Common myeloid progenitor, CD34-positive (primary cell): ENCODE results near the gene MARVELD3.
"Not testable (repeated sequence)": the region's sequence is repeated elsewhere in the genome, so short reads cannot be mapped to it uniquely, and the experiment has no call there.

Experiments used
- CTCF ChIA-PET: fragments of 350-600 bp; sonication (Branson Sonifier 250); formaldehyde crosslinking; loops from one replicate; lab custom pipeline; 2021; ENCODE audit warnings: antibody characterized with exemption; lab: Charles Lee
- POLR2A ChIA-PET: fragments of 350-600 bp; sonication (Branson Sonifier 250); formaldehyde crosslinking; loops from one replicate; lab custom pipeline; 2021; ENCODE audit warnings: antibody characterized with exemption; lab: Charles Lee
- DNase-seq, 3 donors: peaks; one replicate each; pipeline versions ENCODE4 v3.0.0 to v3.0.0-alpha.2; 2013
- H3K27ac ChIP-seq, 2 experiments: 1 replicate in 1 of 2; 2 replicates in 1 of 2; pipeline ENCODE4 v1.7.0; 2013; ENCODE audit warnings: inconsistent platforms in 2 of 2, low read length in 2 of 2, mild to moderate bottlenecking in 2 of 2, low read depth in 1 of 2, moderate library complexity in 1 of 2; ENCODE audit not compliant: severe bottlenecking in 2 of 2, insufficient read depth in 1 of 2, poor library complexity in 1 of 2
- H3K27me3 ChIP-seq, 5 experiments: replicated peaks in 2 of 5; 1 replicate in 3 of 5; 2 replicates in 2 of 5; pipeline versions ENCODE4 v1.6.1 to v1.7.0; 2013; ENCODE audit warnings: low read length in 4 of 5, mild to moderate bottlenecking in 2 of 5, moderate library complexity in 2 of 5, inconsistent platforms in 1 of 5; ENCODE audit not compliant: insufficient read depth in 5 of 5, control insufficient read depth in 4 of 5
- H3K36me3 ChIP-seq, 4 experiments: 1 replicate in 2 of 4; 2 replicates in 2 of 4; pipeline versions ENCODE4 v1.6.1 to v1.7.0; 2013; ENCODE audit warnings: low read length in 3 of 4, control low read depth in 1 of 4, mild to moderate bottlenecking in 1 of 4; ENCODE audit not compliant: control insufficient read depth in 4 of 4, insufficient read depth in 4 of 4
- H3K4me1 ChIP-seq, 4 experiments: 1 replicate in 3 of 4; 2 replicates in 1 of 4; pipeline versions ENCODE4 v1.6.1 to v1.7.1; 2013; ENCODE audit warnings: low read length in 3 of 4, mild to moderate bottlenecking in 3 of 4, control low read depth in 1 of 4, inconsistent platforms in 1 of 4, moderate library complexity in 1 of 4; ENCODE audit not compliant: control insufficient read depth in 4 of 4, insufficient read depth in 4 of 4; ENCODE audit errors: control extremely low read depth in 1 of 4
- H3K4me3 ChIP-seq, 7 experiments: 1 replicate in 4 of 7; 2 replicates in 3 of 7; pipeline versions ENCODE4 v1.5.1 to v1.7.0; 2013; ENCODE audit warnings: mild to moderate bottlenecking in 7 of 7, low read length in 6 of 7, moderate library complexity in 6 of 7, inconsistent platforms in 2 of 7, low read depth in 2 of 7, control low read depth in 1 of 7; ENCODE audit not compliant: insufficient read depth in 4 of 7, control insufficient read depth in 1 of 7; ENCODE audit errors: extremely low read depth in 1 of 7
- H3K9me3 ChIP-seq, 5 experiments: 1 replicate in 4 of 5; 2 replicates in 1 of 5; pipeline versions ENCODE4 v1.6.1 to v1.7.1; 2013; ENCODE audit warnings: low read length in 4 of 5, mild to moderate bottlenecking in 2 of 5, inconsistent platforms in 1 of 5, low read depth in 1 of 5, moderate library complexity in 1 of 5; ENCODE audit not compliant: control insufficient read depth in 4 of 5, insufficient read depth in 2 of 5; ENCODE audit errors: control extremely low read depth in 1 of 5
- WGBS: methylation state at CpG from one replicate; pipeline ENCODE4 v1.1.5; 2013; ENCODE audit not compliant: insufficient coverage; 5-methylcytosine and 5-hydroxymethylcytosine counted together

MARVELD3 gene

GRCh38 chr16:71600822-71601221 lies 25.2 kb upstream of the MARVELD3 start:
- no peaks in the 10 kb centered on the region for H3K36me3 ChIP-seq
- H3K4me1 ChIP-seq = no peaks in the 10 kb centered on the region
- ChIA-PET POLR2A (no interaction called here), CTCF (interaction anchor here (2.0 kb wide), 1 partner anchor 9 kb away, joined by 6 read pairs; no protein-coding TSS in a partner anchor)
- 88% methylated on average over 8 of the region's 8 CpGs for WGBS
- no peak for DNase-seq
- no peak overlapping the region for H3K27ac ChIP-seq
- peaks cover 0 to 3% (median 0%) of the 10 kb centered on the region in 5 experiments for H3K27me3 ChIP-seq
- H3K9me3 ChIP-seq = no peaks in the 10 kb centered on the region
- H3K4me3 ChIP-seq = no peak overlapping the region

DNA sequence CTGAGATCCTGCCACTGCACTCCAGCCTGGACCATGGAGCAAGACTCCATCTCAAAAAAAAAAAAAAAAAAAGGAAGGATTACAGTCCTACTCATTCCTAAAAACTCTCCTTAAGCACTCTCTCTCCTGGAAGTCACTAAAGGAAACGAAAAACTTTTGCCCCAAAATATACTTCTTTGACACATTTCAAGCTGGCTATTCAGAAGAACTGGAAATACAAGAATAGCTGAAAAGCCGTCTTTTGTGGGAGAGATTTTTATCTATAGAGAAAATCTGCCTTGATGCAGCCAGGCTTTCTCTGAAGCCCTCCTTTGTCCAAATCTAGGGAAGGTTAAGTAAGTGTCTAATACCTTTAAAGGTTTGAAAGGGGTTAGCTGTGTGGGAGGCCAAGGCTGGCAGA lies 16.9 kb upstream of the MARVELD3 start:
- Histone ChIP-seq H3K36me3 (no peaks in the 10 kb centered on the region), H3K9me3 (no peaks in the 10 kb centered on the region), H3K27ac (no peak overlapping the region), H3K4me3 (no peak overlapping the region), H3K4me1 (peaks cover 0 to 3% (median under 1%) of the 10 kb centered on the region in 4 experiments), H3K27me3 (peaks cover 0 to 20% (median 3%) of the 10 kb centered on the region in 5 experiments)
- ChIA-PET POLR2A (no interaction called here), CTCF (interaction anchor here (0.6 to 3.6 kb wide), 6 partner anchors 7 to 196 kb away, joined by 3 to 21 read pairs (median 4); no protein-coding TSS in a partner anchor)
- 100% methylated on average over 1 of the region's 2 CpGs for WGBS
- no peak for DNase-seq

DNA sequence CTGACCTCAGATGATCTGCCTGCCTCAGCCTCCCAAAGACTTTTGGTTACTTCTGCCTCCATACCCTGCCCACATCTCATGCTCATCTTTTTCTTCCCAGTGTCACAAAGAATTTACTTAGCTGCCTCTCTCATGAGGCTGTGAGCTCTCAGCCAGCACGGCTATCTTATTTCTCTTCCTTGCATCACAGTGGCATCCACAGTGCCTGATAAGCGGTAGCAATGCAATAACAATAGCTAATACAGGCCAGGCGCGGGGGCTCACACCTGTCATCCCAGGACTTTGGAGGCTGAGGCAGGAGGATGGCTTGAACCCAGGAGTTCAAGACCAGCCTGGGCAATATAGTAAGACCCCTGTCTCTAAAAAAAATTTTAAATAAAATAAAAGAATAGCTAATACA lies 15.5 kb upstream of the MARVELD3 start:
- H3K36me3 ChIP-seq = no peaks in the 10 kb centered on the region
- H3K4me3 ChIP-seq = no peak overlapping the region
- H3K27me3 ChIP-seq = peaks cover 0 to 21% (median 3%) of the 10 kb centered on the region in 5 experiments
- peaks cover 0 to 3% (median under 1%) of the 10 kb centered on the region in 4 experiments for H3K4me1 ChIP-seq
- ChIA-PET POLR2A (no interaction called here), CTCF (interaction anchor here (0.6 to 3.6 kb wide), 25 partner anchors 9 to 837 kb away, joined by 3 to 21 read pairs (median 4); partner anchors contain the start of gene MARVELD3)
- no peak for DNase-seq
- no peak overlapping the region for H3K27ac ChIP-seq
- H3K9me3 ChIP-seq = no peaks in the 10 kb centered on the region
- WGBS = 100% methylated on average over 2 of the region's 4 CpGs

- WGBS = 20% methylated on average over 12 of the region's 19 CpGs
- Histone ChIP-seq H3K36me3 (no peaks in the 10 kb centered on the region), H3K27ac (no peak overlapping the region), H3K4me3 (peak overlapping the region in 1 of 7 experiments; percentile 28), H3K27me3 (peaks cover 0 to 21% (median 3%) of the 10 kb centered on the region in 5 experiments), H3K4me1 (peaks cover 0 to 3% (median under 1%) of the 10 kb centered on the region in 4 experiments), H3K9me3 (no peaks in the 10 kb centered on the region)
- CTCF ChIA-PET = interaction anchor here (0.6 to 3.6 kb wide), 26 partner anchors 9 to 838 kb away, joined by 3 to 21 read pairs (median 4); partner anchors contain the start of gene MARVELD3
- POLR2A ChIA-PET = no interaction called here
- DNase-seq = peak; percentile 56 to 72 (median 70)
These were observed 14.8 kb upstream of the MARVELD3 start for GRCh38 chr16:71610936-71611871.

DNA sequence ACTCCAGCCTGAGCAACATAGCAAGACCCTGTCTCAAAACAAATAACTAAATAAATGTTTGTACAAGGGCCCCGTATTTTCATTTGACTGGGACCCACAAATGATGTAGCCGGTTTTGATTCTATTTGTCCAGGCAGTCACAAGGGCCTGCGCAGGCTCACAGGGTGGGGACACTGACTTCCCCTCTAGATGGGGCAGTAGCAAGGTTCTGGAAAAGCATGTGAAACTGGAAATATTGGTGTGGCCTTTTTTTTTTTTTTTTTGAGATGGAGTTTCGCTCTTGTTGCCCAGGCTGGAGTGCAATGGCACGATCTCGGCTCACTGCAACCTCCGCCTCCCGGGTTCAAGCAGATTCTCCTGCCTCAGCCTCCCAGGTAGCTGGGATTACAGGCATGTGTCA lies 11.0 kb upstream of the MARVELD3 start:
- H3K4me1 ChIP-seq, POLR2A ChIA-PET, H3K36me3 ChIP-seq: not testable (repeated sequence)

GRCh38 chr16:71618429-71618828 lies 7.6 kb upstream of the MARVELD3 start:
- peaks cover 0 to 7% (median 0%) of the 10 kb centered on the region in 5 experiments for H3K9me3 ChIP-seq
- peaks cover 4 to 12% (median 4%) of the 10 kb centered on the region in 4 experiments for H3K4me1 ChIP-seq
- H3K4me3 ChIP-seq = no peak overlapping the region
- ChIA-PET POLR2A (no interaction called here), CTCF (no interaction called here)
- DNase-seq = no peak
- peaks cover 2 to 9% (median 3%) of the 10 kb centered on the region in 5 experiments for H3K27me3 ChIP-seq
- 100% methylated on average over 1 of the region's 4 CpGs for WGBS
- no peaks in the 10 kb centered on the region for H3K36me3 ChIP-seq
- H3K27ac ChIP-seq = no peak overlapping the region

More for the DNA sequence above, 11.0 kb upstream of the MARVELD3 start:
- H3K9me3 ChIP-seq, H3K27ac ChIP-seq, DNase-seq, CTCF ChIA-PET, H3K4me3 ChIP-seq: not testable (repeated sequence)
- WGBS = 96% methylated on average over 7 of the region's 8 CpGs
- H3K27me3 ChIP-seq = peaks cover 0 to 20% (median 9%) of the 10 kb centered on the region in 5 experiments

DNA sequence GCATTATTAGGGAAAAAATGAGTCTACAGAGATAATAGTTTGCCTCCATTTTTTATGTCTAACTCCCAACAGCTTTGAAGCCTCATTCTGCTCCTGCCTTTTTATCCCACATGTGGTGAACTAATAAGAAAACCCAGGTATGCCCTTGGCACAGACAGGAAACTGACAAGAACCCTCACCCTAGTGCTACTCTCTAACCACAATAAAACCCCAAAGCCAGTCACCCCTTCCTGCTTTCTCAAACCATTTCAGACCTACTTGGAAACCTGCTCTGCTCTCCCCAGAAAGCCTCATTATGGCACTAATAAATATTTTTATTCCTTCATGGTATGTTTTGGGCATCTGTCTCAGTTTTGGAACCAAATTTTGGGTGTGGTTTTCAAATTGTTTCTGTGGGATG lies 3.9 kb upstream of the MARVELD3 start:
- peak; percentile 24 to 72 (median 54) for DNase-seq
- peaks cover 0 to 7% (median 0%) of the 10 kb centered on the region in 5 experiments for H3K9me3 ChIP-seq
- POLR2A ChIA-PET = no interaction called here
- no peak overlapping the region for H3K27ac ChIP-seq
- no peak overlapping the region for H3K4me3 ChIP-seq
- CTCF ChIA-PET = no interaction called here
- peaks cover 2 to 38% (median 19%) of the 10 kb centered on the region in 5 experiments for H3K27me3 ChIP-seq
- no peaks in the 10 kb centered on the region for H3K36me3 ChIP-seq
- H3K4me1 ChIP-seq = peaks cover 4 to 20% (median 15%) of the 10 kb centered on the region in 4 experiments
